ENCODE data around the gene DVL3. TPM values are rescaled to one million over a fixed set of nuclear protein-coding genes. Genes with fewer than 3 reads are reported as not detected.
"Not testable (repeated sequence)": the region's sequence is repeated elsewhere in the genome, so short reads cannot be mapped to it uniquely, and the experiment has no call there.

Gene DVL3
- total RNA-seq, 2 donors from 2014 or later: 30.1 to 41.7 TPM

DNA sequence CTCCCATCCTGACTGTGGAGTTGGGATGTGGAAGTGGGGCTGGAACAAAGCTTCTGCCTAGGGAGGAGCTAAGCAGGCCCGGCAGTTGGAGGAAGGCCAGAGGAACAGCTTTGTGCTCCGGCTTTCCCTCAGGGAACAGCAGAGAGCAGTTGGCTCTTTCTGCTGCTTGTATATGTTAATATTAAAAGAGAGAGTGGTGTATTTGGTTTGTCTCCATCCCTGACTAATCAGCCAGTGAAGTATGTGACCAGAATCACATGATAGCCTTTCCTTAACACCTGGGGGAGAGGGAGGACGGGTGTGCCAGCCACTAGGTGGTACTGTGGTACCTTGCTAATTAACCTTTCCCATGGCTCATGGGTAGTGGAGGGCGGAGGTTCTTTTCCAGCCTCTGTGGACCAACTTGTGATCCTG is 10.1 kb upstream of the DVL3 start:
- DNase-seq (ENCODE audit: low spot score in 2 of 2) (no peak), ATAC-seq (peak; percentile 70 to 81)
- Mint-ChIP-seq H3K9me3 (no peaks in the 10 kb centered on the region), H3K27ac (no peak overlapping the region), H3K36me3 (peaks cover 0 to 5% of the 10 kb centered on the region in 2 donors)

DNA sequence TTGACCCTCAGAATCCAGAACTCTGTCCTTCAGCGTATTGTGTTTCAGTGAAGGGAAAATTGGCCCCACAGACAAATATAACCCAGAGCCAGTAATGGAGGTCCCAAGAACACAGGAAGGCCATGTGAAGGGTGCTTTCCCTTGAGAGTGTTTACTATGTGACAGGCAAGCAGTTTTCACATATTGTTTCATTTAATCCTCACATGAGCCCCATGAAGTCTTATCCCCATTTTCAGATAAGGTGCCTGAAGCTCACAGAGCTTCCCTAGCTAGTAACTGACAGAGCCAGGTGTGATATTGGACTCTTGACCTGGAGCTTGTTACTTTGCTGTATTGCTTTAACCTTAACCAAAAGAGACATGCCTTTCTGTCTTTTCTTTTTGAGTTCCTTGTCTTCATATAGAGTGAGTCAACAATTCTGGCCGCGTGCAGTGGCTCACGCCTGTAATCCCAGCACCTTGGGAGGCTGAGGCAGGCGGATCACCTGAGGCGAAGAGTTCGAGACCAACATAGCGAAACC is 9.4 kb upstream of the DVL3 start:
- DNase-seq (ENCODE audit: low spot score in 2 of 2) (no peak), ATAC-seq (no peak)
- H3K9me3 Mint-ChIP-seq: no peaks in the 10 kb centered on the region
- peaks cover 0 to 5% of the 10 kb centered on the region in 2 donors for H3K36me3 Mint-ChIP-seq
- H3K27ac Mint-ChIP-seq: no peak overlapping the region

DNA sequence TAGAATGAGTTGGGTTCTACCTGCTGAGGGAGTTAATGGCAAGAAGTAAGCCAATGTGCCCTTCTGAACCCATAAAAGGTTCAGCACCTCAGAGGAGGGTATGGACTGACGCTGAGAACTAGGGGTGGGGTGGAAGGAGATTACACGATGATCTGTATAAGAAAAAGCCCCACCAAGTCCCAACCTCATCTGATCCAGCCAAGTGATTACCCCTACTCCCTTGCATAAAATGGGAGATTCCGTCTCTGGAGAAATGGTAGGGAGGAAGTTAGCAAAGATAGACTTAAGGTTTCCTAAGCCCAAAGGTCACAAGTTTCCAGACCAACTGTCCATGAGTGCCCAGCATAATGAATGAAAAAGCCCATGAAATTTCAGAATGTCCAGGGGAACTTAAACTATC is 7.1 kb upstream of the DVL3 start:
- Mint-ChIP-seq H3K9me3 (no peaks in the 10 kb centered on the region), H3K27ac (no peak overlapping the region), H3K36me3 (no peaks in the 10 kb centered on the region)
- DNase-seq (ENCODE audit: low spot score in 2 of 2) (no peak), ATAC-seq (no peak)

DNA sequence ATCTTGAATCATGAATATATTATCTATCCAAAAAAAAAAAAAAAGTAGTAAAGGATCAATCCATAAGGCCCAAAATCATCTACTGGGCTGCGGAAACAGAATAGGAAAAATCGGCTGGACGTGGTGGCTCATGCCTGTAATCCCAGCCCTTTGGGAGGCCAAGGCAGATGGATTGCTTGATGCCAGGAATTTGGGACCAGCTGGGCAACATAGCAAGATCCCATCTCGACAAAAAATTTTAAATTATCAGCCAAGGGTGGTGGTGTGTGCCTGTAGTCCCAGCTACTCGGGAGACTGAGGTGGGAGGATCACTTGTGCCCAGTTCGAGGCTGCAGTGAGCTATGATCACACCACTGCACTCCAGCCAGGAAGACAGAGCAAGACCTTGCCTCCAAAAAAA is 6.1 kb upstream of the DVL3 start:
- Mint-ChIP-seq H3K36me3 (no peaks in the 10 kb centered on the region), H3K9me3 (no peaks in the 10 kb centered on the region), H3K27ac (no peak overlapping the region)
- DNase-seq (ENCODE audit: low spot score in 2 of 2) (no peak), ATAC-seq (no peak)

DNA sequence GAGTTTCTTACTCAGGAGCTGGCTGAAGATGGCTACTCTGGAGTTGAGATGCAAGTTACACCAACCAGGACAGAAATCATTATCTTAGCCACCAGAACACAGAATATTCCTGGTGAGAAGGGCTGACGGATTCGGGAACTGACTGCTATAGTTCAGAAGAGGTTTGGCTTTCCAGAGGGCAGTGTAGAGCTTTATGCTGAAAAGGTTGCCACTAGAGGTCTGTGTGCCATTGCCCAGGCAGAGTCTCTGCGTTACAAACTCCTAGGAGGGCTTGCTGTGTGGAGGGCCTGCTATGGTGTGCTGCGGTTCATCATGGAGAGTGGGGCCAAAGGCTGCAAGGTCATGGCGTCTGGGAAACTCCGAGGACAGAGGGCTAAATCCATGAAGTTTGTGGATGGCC is 5.4 kb upstream of the DVL3 start:
- not testable (repeated sequence) for H3K9me3 Mint-ChIP-seq, ATAC-seq

DNA sequence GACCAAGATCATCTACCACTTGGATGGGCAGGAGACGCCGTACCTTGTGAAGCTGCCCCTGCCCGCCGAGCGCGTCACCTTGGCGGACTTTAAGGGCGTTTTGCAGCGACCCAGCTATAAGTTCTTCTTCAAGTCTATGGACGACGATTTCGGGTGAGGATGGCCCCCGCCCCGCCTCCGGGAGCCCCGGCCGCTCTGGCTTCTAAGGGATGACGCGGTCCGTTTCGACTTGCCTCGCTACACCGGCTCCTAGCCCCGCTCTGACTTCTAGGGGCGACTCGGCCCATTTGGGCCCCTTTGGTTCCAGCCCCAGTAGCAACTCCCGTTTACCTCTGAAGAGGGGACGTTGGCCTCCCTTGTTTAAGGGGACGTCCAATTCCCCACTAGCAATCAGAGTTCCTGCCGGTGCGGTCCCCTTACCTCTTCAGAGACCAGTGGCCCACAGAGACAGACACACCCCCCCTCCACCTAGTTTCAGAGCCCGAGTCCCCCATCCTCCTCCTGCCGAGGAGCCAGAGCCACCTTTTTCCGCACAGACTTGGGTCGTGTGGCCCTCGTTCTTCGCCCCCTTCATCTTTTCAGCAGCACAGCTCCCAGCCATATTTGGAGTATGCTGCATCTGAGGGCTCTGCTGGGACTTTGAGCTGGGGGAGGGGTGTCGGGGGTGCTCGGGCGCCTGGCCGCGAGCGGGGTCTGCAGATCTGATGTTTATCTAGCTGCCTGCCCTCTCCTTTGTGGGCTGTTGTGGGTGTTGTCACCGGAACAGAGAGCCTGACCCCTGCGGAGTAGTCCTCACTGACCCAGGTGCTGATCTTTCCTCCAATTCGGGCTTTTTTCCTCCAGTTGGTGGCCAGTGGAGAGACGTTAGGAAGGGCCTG is 706 bp downstream of the DVL3 start:
- peak; percentile 70 to 79 for ATAC-seq

More for the DNA sequence above, 5.4 kb upstream of the DVL3 start:
- H3K27ac Mint-ChIP-seq; H3K36me3 Mint-ChIP-seq; DNase-seq (ENCODE audit: low spot score in 2 of 2): not testable (repeated sequence)

DNA sequence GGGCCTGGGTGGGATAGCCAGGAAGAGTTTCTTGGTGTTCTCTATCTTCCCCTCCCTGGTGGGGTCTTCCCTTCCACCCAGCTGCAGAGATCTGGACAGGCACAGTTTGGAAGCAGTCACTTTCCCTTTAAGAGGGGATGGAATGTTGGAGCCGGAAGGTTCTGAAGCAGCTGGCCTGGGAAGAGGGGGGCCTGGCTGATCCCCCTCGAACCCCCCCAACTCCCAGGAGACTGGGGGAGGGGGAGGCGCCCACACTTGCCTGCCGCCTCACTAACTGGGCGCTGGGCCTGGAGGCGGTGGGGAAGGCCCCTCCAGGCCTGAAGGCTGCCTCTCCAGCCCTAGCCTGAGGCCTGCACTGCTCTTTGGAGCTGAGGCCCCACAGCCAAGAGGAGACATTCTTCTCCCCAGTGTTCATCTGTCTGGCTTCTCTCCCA is 1.4 kb downstream of the DVL3 start:
- ATAC-seq (no peak), DNase-seq (ENCODE audit: low spot score in 2 of 2) (no peak)
- Mint-ChIP-seq H3K36me3 (peaks cover 0 to 4% of the 10 kb centered on the region in 2 donors), H3K27ac (peak overlapping the region; percentile 44 to 90), H3K9me3 (no peaks in the 10 kb centered on the region)

More for the DNA sequence above, 706 bp downstream of the DVL3 start:
- Mint-ChIP-seq H3K9me3 (no peaks in the 10 kb centered on the region), H3K36me3 (peaks cover 0 to 4% of the 10 kb centered on the region in 2 donors), H3K27ac (peak overlapping the region; percentile 90 to 97)
- peak in 1 of 2 donors; percentile 62 for DNase-seq (ENCODE audit: low spot score in 2 of 2)

DNA sequence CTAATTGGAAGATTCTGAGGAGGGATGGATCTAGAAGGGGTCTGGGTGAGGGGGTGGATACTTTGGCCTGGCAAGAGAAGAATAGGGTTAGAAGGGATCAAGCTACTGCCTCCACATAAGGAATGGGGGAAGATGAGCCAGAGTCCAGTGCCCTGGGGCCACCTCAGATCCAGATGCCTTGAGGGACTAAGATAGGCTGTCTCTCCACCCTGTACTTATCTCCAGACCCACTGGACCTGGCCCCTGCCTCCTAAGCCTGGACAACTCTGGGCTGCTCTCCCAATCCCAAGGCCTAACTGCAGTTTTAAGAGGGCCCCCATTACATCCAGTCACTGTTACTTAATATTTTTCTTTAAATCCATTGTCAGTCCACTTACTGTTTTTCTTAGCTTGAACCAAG is 2.0 kb downstream of the DVL3 start:
- no peak for ATAC-seq
- Mint-ChIP-seq H3K27ac (peak overlapping the region; percentile 10 to 90), H3K36me3 (peaks cover 0 to 4% of the 10 kb centered on the region in 2 donors)

DNA sequence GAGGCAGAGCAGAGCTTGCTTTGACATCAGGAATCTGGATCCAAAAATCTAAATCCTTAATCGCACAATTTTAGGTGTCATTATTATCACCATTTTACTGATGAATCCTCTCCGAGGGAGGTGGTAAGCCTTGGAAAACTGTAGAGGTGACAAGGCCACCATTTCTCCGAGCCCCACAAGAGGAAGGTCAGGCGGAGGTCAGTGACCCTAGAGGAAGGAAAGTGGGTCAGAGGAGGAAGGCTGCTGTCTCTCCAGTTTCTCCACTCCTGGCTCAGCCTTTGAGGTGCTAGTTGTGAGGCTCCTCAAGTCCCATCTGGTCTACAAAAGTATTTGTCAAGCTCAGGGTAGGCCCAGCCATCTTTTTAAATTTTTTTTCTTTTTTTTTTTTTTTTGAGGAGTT is 3.2 kb downstream of the DVL3 start:
- no peak for ATAC-seq
- no peak overlapping the region for H3K27ac Mint-ChIP-seq
- DNase-seq (ENCODE audit: low spot score in 2 of 2): no peak
- peaks cover 0 to 4% of the 10 kb centered on the region in 2 donors for H3K36me3 Mint-ChIP-seq
- H3K9me3 Mint-ChIP-seq: no peaks in the 10 kb centered on the region

More for the DNA sequence above, 2.0 kb downstream of the DVL3 start:
- no peak for DNase-seq (ENCODE audit: low spot score in 2 of 2)
- no peaks in the 10 kb centered on the region for H3K9me3 Mint-ChIP-seq

DNA sequence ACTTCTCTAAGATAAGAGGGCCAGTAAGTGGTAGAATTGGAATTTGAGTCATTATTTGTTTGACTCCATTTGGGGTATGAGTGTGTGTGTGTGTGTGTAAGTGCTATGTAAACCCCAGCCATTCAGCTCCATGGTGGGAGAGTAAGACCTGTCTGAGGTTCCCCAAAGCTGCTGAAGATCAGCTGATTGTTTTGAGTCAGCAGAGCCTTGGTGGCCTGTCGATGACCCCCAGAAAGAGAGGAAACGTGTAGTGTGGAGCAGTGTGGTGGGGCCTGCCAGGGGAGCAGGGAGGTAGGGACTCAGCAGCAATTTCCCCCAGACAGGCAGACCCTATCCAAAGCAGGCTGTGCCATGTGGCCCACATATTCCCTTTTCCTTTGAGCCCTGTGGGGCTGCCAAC is 5.3 kb downstream of the DVL3 start:
- H3K36me3 Mint-ChIP-seq: peaks cover 0 to 4% of the 10 kb centered on the region in 2 donors
- no peak for DNase-seq (ENCODE audit: low spot score in 2 of 2)
- H3K9me3 Mint-ChIP-seq: no peaks in the 10 kb centered on the region
- ATAC-seq: peak in 1 of 2 donors; percentile 16
- H3K27ac Mint-ChIP-seq: no peak overlapping the region

DNA sequence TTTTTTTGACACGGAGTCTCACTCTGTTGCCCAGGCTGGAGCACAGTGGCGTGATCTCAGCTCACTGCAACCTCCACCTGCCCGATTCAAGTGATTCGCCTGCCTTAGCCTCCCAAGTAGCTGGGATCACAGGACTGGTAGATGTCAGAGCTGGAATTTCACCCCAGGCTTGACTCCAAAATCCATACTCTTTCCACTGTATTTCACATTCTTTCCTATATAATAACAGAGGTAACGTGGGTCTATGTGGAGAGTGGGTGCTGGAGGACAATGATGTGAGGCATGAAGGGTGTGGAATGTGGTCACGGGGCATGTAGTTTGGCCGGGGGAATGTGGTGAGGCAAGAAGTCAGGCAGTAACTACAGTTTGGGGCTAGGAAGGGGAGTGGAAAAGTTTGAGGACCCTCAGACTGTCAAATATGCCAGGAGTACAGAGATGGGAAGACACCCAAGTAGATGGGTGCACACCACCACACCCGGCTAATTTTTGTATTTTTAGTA is 7.4 kb downstream of the DVL3 start:
- not testable (repeated sequence) for H3K9me3 Mint-ChIP-seq; H3K36me3 Mint-ChIP-seq; DNase-seq (ENCODE audit: low spot score in 2 of 2); ATAC-seq; H3K27ac Mint-ChIP-seq

DNA sequence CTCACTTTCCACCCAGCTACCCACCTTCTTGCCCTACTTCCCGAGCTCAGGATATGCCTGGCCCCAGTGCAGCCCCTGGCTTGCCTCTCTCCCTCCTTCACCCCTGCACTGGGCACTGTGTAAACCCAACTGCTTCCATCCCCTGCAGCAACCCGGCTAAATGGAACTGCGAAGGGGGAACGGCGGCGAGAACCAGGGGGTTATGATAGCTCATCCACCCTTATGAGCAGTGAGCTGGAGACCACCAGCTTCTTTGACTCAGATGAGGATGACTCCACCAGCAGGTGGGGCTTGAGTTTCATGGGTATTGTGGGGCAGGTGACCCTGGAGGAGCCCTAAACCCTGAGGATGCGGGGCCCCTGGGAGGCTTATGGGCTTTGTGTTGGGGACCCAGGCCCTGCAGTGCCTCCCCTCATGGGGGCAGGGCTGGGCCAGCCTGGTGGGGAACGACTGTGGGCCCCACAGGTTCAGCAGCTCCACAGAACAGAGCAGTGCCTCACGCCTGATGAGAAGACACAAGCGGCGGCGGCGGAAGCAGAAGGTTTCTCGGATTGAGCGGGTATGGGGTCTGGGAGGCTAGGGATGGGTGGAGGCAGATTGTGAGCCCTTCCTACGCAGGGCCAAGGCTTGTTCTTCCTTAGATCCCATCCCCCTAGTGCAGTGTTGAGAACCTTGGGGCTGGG is 9.6 kb downstream of the DVL3 start:
- ATAC-seq (no peak), DNase-seq (ENCODE audit: low spot score in 2 of 2) (no peak)
- H3K36me3 Mint-ChIP-seq: no peaks in the 10 kb centered on the region
- no peak overlapping the region for H3K27ac Mint-ChIP-seq
- no peaks in the 10 kb centered on the region for H3K9me3 Mint-ChIP-seq

DNA sequence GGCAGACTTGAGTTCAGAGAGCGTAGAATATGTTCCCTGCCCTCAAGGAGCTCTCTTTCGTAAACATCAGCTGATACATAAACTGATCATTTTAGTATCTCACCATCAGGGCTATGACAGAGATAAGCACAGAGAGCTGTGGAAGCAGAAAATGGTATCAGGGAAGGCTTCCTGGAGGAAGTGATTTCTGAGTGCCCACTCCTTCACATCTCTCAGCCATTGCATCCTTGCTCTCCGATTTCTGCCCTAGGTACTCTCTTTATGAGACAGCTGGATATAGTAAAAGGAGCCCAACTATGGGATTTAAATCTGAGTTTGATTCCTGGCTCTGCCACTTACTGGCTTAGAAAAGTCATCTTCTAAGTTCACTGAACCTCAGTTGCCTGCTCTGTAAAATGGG is 10.4 kb downstream of the DVL3 start:
- no peak for ATAC-seq
- H3K27ac Mint-ChIP-seq: no peak overlapping the region
- no peaks in the 10 kb centered on the region for H3K36me3 Mint-ChIP-seq
- no peak for DNase-seq (ENCODE audit: low spot score in 2 of 2)
- H3K9me3 Mint-ChIP-seq: no peaks in the 10 kb centered on the region

DNA sequence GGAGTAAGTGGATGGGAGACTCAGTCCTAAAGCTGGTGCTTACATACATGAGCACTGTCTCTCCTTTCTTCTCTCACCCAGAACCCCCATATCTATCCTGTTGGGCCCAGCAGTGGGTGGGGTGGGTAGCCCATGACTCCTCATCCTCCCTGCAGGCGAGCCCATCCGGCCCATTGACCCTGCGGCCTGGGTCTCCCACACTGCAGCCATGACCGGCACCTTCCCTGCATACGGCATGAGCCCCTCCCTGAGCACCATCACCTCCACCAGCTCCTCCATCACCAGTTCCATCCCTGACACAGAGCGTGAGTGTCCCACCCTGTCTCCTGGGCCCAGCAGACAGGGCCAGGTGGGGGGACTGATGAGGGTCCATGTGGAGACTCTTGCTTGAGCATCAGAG is 11.5 kb downstream of the DVL3 start:
- DNase-seq (ENCODE audit: low spot score in 2 of 2): no peak
- H3K36me3 Mint-ChIP-seq: peaks cover 0 to 5% of the 10 kb centered on the region in 2 donors
- H3K27ac Mint-ChIP-seq: no peak overlapping the region
- no peaks in the 10 kb centered on the region for H3K9me3 Mint-ChIP-seq
- no peak for ATAC-seq

DNA sequence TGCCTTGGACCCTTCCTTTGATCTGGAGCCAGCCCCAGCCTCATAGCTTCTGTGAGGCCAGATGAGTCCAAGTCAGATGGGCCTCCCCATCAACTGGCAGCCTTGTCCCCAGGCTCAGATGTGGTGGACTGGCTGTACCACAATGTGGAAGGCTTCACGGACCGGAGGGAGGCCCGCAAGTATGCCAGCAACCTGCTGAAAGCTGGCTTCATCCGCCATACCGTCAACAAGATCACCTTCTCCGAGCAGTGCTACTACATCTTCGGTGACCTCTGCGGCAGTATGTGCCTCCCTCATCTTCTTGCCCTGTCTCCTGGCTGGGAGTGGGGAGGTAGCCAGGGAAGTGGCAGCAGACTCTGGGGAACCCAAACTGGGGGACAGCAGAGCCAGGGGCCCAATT is 12.6 kb downstream of the DVL3 start:
- Mint-ChIP-seq H3K9me3 (no peaks in the 10 kb centered on the region), H3K27ac (no peak overlapping the region), H3K36me3 (peaks cover 0 to 8% of the 10 kb centered on the region in 2 donors)
- DNase-seq (ENCODE audit: low spot score in 2 of 2): no peak
- ATAC-seq: no peak

DNA sequence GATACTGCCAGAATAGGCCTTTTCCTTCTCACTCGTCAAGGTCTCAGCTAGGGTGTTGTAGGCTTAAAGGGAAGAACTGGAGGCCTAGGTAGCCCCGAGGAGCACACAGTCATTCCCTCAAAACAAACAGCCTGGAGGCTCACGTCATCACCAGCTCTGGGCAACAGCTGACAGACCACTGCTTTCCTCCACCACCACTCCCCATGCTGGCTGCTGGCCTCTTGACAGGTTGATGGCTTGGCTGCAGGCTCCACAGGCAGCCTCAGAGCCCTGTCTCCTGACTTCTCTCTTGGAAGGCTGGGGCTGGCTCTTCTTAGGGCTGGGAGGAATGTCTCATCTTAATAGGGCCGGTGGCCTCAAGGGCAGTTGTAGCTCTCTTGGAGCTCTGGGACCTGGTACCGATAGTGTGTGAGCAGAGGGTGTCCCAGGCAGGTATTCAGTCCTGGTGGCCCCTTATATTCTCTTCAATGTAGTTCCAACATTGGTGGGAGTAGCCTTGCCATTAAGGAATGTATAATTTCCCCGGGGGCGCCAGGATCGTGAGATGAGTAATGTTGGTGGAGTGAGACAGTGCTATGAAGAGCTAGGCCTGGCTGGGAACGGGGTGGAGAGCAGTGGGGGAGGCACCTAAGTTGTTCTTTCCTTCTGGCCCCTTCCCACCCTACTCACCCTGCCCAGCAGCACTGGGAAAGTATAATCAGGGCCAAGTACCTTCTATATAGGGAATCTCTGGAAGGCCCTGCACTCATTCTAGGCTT is 13.4 kb downstream of the DVL3 start:
- DNase-seq (ENCODE audit: low spot score in 2 of 2): no peak
- H3K36me3 Mint-ChIP-seq: peaks cover 0 to 8% of the 10 kb centered on the region in 2 donors
- peak overlapping the region in 1 of 2 donors; percentile 83 for H3K27ac Mint-ChIP-seq
- no peaks in the 10 kb centered on the region for H3K9me3 Mint-ChIP-seq
- no peak for ATAC-seq

All from activated naive CD4-positive, alpha-beta T cell treated with anti-CD3 and anti-CD28 coated beads, Interleukin-2, amount 50 U/mL, for 72 hours (primary cell).